Measurements from ENCODE around the gene DHRS2. TPM values are rescaled to one million over a fixed set of nuclear protein-coding genes. Genes with fewer than 3 reads are reported as not detected.

Gene DHRS2
- total and polyA plus RNA-seq, 2 of the 13 experiments (the other 11 are each of a cell fraction or from before 2014, with no cell fraction given), result 1,621 to 3,021 TPM

DNA sequence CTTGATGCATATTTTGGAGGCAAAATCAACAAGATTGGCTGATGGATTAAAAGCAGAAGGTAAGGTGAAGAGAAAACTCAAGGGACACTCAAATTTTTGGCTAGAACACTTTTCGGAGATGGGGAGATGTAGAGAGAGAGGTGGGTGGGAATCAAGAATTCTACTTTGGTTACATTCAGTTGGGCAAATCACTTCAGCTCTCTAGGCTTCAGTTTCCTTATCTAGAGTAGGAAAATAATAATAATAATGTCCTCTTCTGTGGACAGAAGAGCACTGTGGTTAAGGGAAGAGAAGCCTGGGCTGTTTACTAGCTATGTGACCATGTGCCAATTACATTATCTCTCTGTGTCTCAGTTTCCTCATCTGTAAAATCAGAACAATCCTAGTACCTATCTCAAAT, 23.4 kb upstream of the DHRS2 start:
- no TSS peak for BruUV-seq (replicated peaks)
- H3K36me3 ChIP-seq (replicated peaks in 1 of 2; ENCODE audit: control insufficient read depth in 1 of 2, insufficient read depth in 2 of 2, low read length in 2 of 2), result no peaks in the 10 kb centered on the region
- no peak for DNase-seq (ENCODE audit: low spot score)
- TF ChIP-seq ZBTB20 (CRISPR knock-in tag; IDR thresholded peaks at IDR 0.05; ENCODE audit: borderline replicate concordance, low read depth) (0 out of 2 replicates have a peak, but pooled peaks have one; percentile 12), ZFP36L1 (CRISPR knock-in tag; IDR thresholded peaks at IDR 0.05) (0 out of 2 replicates have a peak, but pooled peaks have one; percentile 32), TP53 (CRISPR knock-in tag; conservative IDR thresholded peaks at IDR 0.05) (peak; percentile 69; the same call in 1 of the 2 replicates), MAF1 (CRISPR knock-in tag; IDR thresholded peaks at IDR 0.05; ENCODE audit: borderline replicate concordance) (0 out of 2 replicates have a peak, but pooled peaks have one; percentile 57), ZSCAN21 (CRISPR knock-in tag; IDR thresholded peaks at IDR 0.05; ENCODE audit: borderline replicate concordance) (0 out of 2 replicates have a peak, but pooled peaks have one; percentile 16), ZFY (CRISPR knock-in tag; IDR thresholded peaks at IDR 0.05) (peak; percentile 31; the same call in 1 of the 2 replicates), ZNF232 (CRISPR knock-in tag; IDR thresholded peaks at IDR 0.05; ENCODE audit: borderline replicate concordance) (0 out of 2 replicates have a peak, but pooled peaks have one; percentile 7), ZC3H13 (CRISPR knock-in tag; IDR thresholded peaks at IDR 0.05) (0 out of 2 replicates have a peak, but pooled peaks have one; percentile 20), GZF1 (CRISPR knock-in tag; IDR thresholded peaks at IDR 0.05) (no peak), TBX2 (CRISPR knock-in tag; IDR thresholded peaks at IDR 0.05; ENCODE audit: borderline replicate concordance) (peak; percentile 24; the same call in 1 of the 2 replicates), ZNF430 (CRISPR knock-in tag; IDR thresholded peaks at IDR 0.05) (peak; percentile 16), YEATS4 (CRISPR knock-in tag; IDR thresholded peaks at IDR 0.05; ENCODE audit: borderline replicate concordance) (peak; percentile 36; the same call in 1 of the 2 replicates), THAP11 (CRISPR knock-in tag; IDR thresholded peaks at IDR 0.05) (0 out of 2 replicates have a peak, but pooled peaks have one; percentile 8), SATB2 (CRISPR knock-in tag; IDR thresholded peaks at IDR 0.05) (0 out of 2 replicates have a peak, but pooled peaks have one; percentile 49)
- TF ChIP-seq, protein P1, sequence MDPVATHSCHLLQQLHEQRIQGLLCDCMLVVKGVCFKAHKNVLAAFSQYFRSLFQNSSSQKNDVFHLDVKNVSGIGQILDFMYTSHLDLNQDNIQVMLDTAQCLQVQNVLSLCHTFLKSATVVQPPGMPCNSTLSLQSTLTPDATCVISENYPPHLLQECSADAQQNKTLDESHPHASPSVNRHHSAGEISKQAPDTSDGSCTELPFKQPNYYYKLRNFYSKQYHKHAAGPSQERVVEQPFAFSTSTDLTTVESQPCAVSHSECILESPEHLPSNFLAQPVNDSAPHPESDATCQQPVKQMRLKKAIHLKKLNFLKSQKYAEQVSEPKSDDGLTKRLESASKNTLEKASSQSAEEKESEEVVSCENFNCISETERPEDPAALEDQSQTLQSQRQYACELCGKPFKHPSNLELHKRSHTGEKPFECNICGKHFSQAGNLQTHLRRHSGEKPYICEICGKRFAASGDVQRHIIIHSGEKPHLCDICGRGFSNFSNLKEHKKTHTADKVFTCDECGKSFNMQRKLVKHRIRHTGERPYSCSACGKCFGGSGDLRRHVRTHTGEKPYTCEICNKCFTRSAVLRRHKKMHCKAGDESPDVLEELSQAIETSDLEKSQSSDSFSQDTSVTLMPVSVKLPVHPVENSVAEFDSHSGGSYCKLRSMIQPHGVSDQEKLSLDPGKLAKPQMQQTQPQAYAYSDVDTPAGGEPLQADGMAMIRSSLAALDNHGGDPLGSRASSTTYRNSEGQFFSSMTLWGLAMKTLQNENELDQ (CRISPR knock-in tag; IDR thresholded peaks at IDR 0.05; ENCODE audit: borderline replicate concordance), result no peak
- TF ChIP-seq, protein P2, sequence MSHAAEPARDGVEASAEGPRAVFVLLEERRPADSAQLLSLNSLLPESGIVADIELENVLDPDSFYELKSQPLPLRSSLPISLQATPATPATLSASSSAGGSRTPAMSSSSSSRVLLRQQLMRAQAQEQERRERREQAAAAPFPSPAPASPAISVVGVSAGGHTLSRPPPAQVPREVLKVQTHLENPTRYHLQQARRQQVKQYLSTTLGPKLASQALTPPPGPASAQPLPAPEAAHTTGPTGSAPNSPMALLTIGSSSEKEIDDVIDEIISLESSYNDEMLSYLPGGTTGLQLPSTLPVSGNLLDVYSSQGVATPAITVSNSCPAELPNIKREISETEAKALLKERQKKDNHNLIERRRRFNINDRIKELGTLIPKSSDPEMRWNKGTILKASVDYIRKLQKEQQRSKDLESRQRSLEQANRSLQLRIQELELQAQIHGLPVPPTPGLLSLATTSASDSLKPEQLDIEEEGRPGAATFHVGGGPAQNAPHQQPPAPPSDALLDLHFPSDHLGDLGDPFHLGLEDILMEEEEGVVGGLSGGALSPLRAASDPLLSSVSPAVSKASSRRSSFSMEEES (CRISPR knock-in tag; IDR thresholded peaks at IDR 0.05), result 0 out of 2 replicates have a peak, but pooled peaks have one; percentile 26
- TF ChIP-seq, protein P3, sequence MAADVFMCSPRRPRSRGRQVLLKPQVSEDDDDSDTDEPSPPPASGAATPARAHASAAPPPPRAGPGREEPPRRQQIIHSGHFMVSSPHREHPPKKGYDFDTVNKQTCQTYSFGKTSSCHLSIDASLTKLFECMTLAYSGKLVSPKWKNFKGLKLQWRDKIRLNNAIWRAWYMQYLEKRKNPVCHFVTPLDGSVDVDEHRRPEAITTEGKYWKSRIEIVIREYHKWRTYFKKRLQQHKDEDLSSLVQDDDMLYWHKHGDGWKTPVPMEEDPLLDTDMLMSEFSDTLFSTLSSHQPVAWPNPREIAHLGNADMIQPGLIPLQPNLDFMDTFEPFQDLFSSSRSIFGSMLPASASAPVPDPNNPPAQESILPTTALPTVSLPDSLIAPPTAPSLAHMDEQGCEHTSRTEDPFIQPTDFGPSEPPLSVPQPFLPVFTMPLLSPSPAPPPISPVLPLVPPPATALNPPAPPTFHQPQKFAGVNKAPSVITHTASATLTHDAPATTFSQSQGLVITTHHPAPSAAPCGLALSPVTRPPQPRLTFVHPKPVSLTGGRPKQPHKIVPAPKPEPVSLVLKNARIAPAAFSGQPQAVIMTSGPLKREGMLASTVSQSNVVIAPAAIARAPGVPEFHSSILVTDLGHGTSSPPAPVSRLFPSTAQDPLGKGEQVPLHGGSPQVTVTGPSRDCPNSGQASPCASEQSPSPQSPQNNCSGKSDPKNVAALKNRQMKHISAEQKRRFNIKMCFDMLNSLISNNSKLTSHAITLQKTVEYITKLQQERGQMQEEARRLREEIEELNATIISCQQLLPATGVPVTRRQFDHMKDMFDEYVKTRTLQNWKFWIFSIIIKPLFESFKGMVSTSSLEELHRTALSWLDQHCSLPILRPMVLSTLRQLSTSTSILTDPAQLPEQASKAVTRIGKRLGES (CRISPR knock-in tag; IDR thresholded peaks at IDR 0.05; ENCODE audit: borderline replicate concordance), result 0 out of 2 replicates have a peak, but pooled peaks have one; percentile 41

More for the DNA sequence above, 23.4 kb upstream of the DHRS2 start:
- Histone ChIP-seq H3K9ac (ENCODE audit: insufficient read depth, low read depth, low read length) (peak overlapping the region; percentile 16; the same call in 1 of the 2 replicates), H2AFZ (ENCODE audit: low read length) (no peak overlapping the region), H3K27me3 (ENCODE audit: control insufficient read depth in 1 of 2, insufficient read depth in 2 of 2, low read length in 2 of 2) (no peaks in the 10 kb centered on the region), H3K9me3 (ENCODE audit: low read length) (no peaks in the 10 kb centered on the region), H3K4me1 (ENCODE audit: insufficient read depth, low read length) (peaks cover 95% of the 10 kb centered on the region), H3K4me3 (replicated peaks in 1 of 3; ENCODE audit: insufficient read depth in 1 of 3, low read depth in 2 of 3, low read length in 3 of 3) (peak overlapping the region in 1 of 3 experiments; percentile 7; a peak in 1 of 6 replicates), H3K79me2 (ENCODE audit: insufficient read depth, low read length) (no peaks in the 10 kb centered on the region), H3K27ac (ENCODE audit: extremely low read length, insufficient read depth, low read length) (peak overlapping the region; percentile 89), H4K20me1 (ENCODE audit: insufficient read depth, low read length) (no peaks in the 10 kb centered on the region), H3K4me2 (ENCODE audit: low read depth, low read length) (peak overlapping the region; percentile 86)
- POLR2A ChIA-PET, result interaction anchor here (0.7 to 14.7 kb wide), 21 partner anchors 10 to 658 kb away, joined by 3 to 1105 read pairs (median 9); partner anchors contain the start of genes AP1G2, DHRS2, PABPN1 and PCK2
- CTCF ChIA-PET (ENCODE audit: low intra/inter-chr PET ratio, low total read pairs), result interaction anchor here (2.3 to 2.4 kb wide), 2 partner anchors 20 to 24 kb away, joined by 8 to 19 read pairs; no protein-coding TSS in a partner anchor
- intact Hi-C loops (cut with micrococcal nuclease; ENCODE audit: unreplicated experiment) (loop anchor here (1.0 to 5.0 kb wide), 3 partner anchors 19 to 479 kb away; partner anchors contain the start of genes DHRS2 and PCK2), in situ Hi-C loops (cut with HindIII; ENCODE audit: extremely low pct_ligation_motif_present, low pct_unique_long_range_greater_than_20kb) (no loop called here)
- 94% methylated on average over 1 of the region's 1 CpG for WGBS (ENCODE audit: low lambda C conversion rate)
- no peak for FAIRE-seq
- ATAC-seq, result no peak

All from HepG2 (cell line).